Measurements from ENCODE around the gene NR1H2.
A peak's percentile ranks its signal among the peaks of the same experiment; 100 is the strongest.

NR1H2 gene

GRCh38 chr19:50413096-50413495 lies 36.8 kb downstream of the NR1H2 start:
- no peak for ATAC-seq (ENCODE audit: low read depth)
- Histone ChIP-seq H3K4me3 (ENCODE audit: severe bottlenecking) (no peak overlapping the region), H3K27me3 (ENCODE audit: insufficient read depth, poor library complexity, severe bottlenecking) (no peaks in the 10 kb centered on the region), H3K27ac (ENCODE audit: poor library complexity, severe bottlenecking) (no peak overlapping the region), H3K4me1 (ENCODE audit: insufficient read depth, poor library complexity, severe bottlenecking) (no peaks in the 10 kb centered on the region), H3K9me3 (ENCODE audit: severe bottlenecking) (peaks cover 4% of the 10 kb centered on the region), H3K36me3 (ENCODE audit: low read depth) (peaks cover 46% of the 10 kb centered on the region)
- no peak for DNase-seq (ENCODE audit: low spot score)
- no peak for TF ChIP-seq CTCF (IDR thresholded peaks at IDR 0.05; ENCODE audit: poor library complexity, severe bottlenecking)

GRCh38 chr19:50413531-50413930 lies 37.3 kb downstream of the NR1H2 start:
- no peak for TF ChIP-seq CTCF (IDR thresholded peaks at IDR 0.05; ENCODE audit: poor library complexity, severe bottlenecking)
- ATAC-seq (ENCODE audit: low read depth) = no peak
- H3K36me3 ChIP-seq (ENCODE audit: low read depth) = peaks cover 43% of the 10 kb centered on the region

GRCh38 chr19:50414864-50415660 lies 38.8 kb downstream of the NR1H2 start:
- Histone ChIP-seq H3K27ac (ENCODE audit: poor library complexity, severe bottlenecking) (no peak overlapping the region), H3K27me3 (ENCODE audit: insufficient read depth, poor library complexity, severe bottlenecking) (peaks cover 15% of the 10 kb centered on the region), H3K4me3 (ENCODE audit: severe bottlenecking) (no peak overlapping the region), H3K9me3 (ENCODE audit: severe bottlenecking) (peaks cover 4% of the 10 kb centered on the region), H3K36me3 (ENCODE audit: low read depth) (peaks cover 30% of the 10 kb centered on the region), H3K4me1 (ENCODE audit: insufficient read depth, poor library complexity, severe bottlenecking) (no peaks in the 10 kb centered on the region)
- DNase-seq (ENCODE audit: low spot score) (no peak), ATAC-seq (ENCODE audit: low read depth) (peak; percentile 34)
- peak; percentile 58 for TF ChIP-seq CTCF (IDR thresholded peaks at IDR 0.05; ENCODE audit: poor library complexity, severe bottlenecking)

More at GRCh38 chr19:50413531-50413930, 37.3 kb downstream of the NR1H2 start:
- DNase-seq (ENCODE audit: low spot score) = no peak
- Histone ChIP-seq H3K27ac (ENCODE audit: poor library complexity, severe bottlenecking) (no peak overlapping the region), H3K4me3 (ENCODE audit: severe bottlenecking) (no peak overlapping the region), H3K4me1 (ENCODE audit: insufficient read depth, poor library complexity, severe bottlenecking) (no peaks in the 10 kb centered on the region), H3K27me3 (ENCODE audit: insufficient read depth, poor library complexity, severe bottlenecking) (no peaks in the 10 kb centered on the region), H3K9me3 (ENCODE audit: severe bottlenecking) (peaks cover 4% of the 10 kb centered on the region)

- Histone ChIP-seq H3K27ac (ENCODE audit: poor library complexity, severe bottlenecking) (no peak overlapping the region), H3K36me3 (ENCODE audit: low read depth) (peaks cover 26% of the 10 kb centered on the region), H3K4me1 (ENCODE audit: insufficient read depth, poor library complexity, severe bottlenecking) (no peaks in the 10 kb centered on the region), H3K9me3 (ENCODE audit: severe bottlenecking) (peaks cover 4% of the 10 kb centered on the region), H3K27me3 (ENCODE audit: insufficient read depth, poor library complexity, severe bottlenecking) (peaks cover 17% of the 10 kb centered on the region), H3K4me3 (ENCODE audit: severe bottlenecking) (no peak overlapping the region)
- DNase-seq (ENCODE audit: low spot score) (no peak), ATAC-seq (ENCODE audit: low read depth) (no peak)
- no peak for TF ChIP-seq CTCF (IDR thresholded peaks at IDR 0.05; ENCODE audit: poor library complexity, severe bottlenecking)
Measured at GRCh38 chr19:50415661-50416033, 39.4 kb downstream of the NR1H2 start.

All from RWPE2 (cell line).